Activated CD8-positive, alpha-beta memory T cell treated with anti-CD3 and anti-CD28 coated beads, Interleukin-2, amount 10 ng/mL, durations not matched to agents 7 days and 5 days (primary cell): ENCODE data around the gene DNMT1. TPM values are rescaled to one million over a fixed set of nuclear protein-coding genes. Genes with fewer than 3 reads are reported as not detected.
A peak's percentile ranks its signal among the peaks of the same experiment; 100 is the strongest.
"Not testable (repeated sequence)": the region's sequence is repeated elsewhere in the genome, so short reads cannot be mapped to it uniquely, and the experiment has no call there.

Experiments used
- ATAC-seq: fragments of 150-1000 bp; cut with Tn5 transposase; one replicate; pipeline ENCODE4 v1.10.0; 2021; ENCODE audit warnings: moderate library complexity
- CTCF ChIA-PET: fragments of 350-600 bp; sonication (Branson Sonifier 250); formaldehyde crosslinking; loops from one replicate; lab custom pipeline; 2021; ENCODE audit warnings: antibody characterized with exemption; lab: Charles Lee
- DNase-seq: peaks from one replicate; pipeline ENCODE4 v3.0.0-alpha.2; 2020
- H3K27ac Mint-ChIP-seq: one replicate; pipeline ENCODE4 v1.8.0; 2021; ENCODE audit warnings: mild to moderate bottlenecking, mixed read lengths
- H3K27me3 Mint-ChIP-seq: one replicate; pipeline ENCODE4 v1.8.0; 2021; ENCODE audit warnings: mixed read lengths
- H3K36me3 Mint-ChIP-seq: one replicate; pipeline ENCODE4 v1.8.0; 2021; ENCODE audit warnings: mild to moderate bottlenecking, mixed read lengths
- H3K4me1 Mint-ChIP-seq: one replicate; pipeline ENCODE4 v1.8.0; 2021; ENCODE audit warnings: mixed read lengths
- H3K4me3 Mint-ChIP-seq: one replicate; pipeline ENCODE4 v1.8.0; 2021; ENCODE audit warnings: mild to moderate bottlenecking, moderate library complexity, mixed read lengths
- H3K9me3 Mint-ChIP-seq: one replicate; pipeline ENCODE4 v1.8.0; 2022; ENCODE audit warnings: low read depth, mixed read lengths
- total RNA-seq, 2 experiments: library from RNA; stranded (reverse); gene quantifications; one replicate each; pipeline ENCODE4 v1.2.3, GENCODE V29; 2021

The DNMT1 gene
- total RNA-seq, result 100 to 1,000 TPM; 433 to 500 TPM

- Mint-ChIP-seq H3K27me3 (no peaks in the 10 kb centered on the region), H3K27ac (peak within 1 kb of the TSS; percentile 94), H3K36me3 (peaks cover 26% of the 10 kb centered on the region), H3K4me3 (peak within 1 kb of the TSS; percentile 92), H3K4me1 (peaks cover 51% of the 10 kb centered on the region), H3K9me3 (no peaks in the 10 kb centered on the region)
- DNase-seq (peak; percentile 99), ATAC-seq (peak; percentile 96)
- CTCF ChIA-PET, result interaction anchor here (0.6 to 2.5 kb wide), 10 partner anchors 19 to 227 kb away, joined by 3 to 19 read pairs (median 4); partner anchors contain the start of genes PDE4A and PPAN
These were observed at the start of gene DNMT1 for GRCh38 chr19:10194500-10195198. TSS of gene DNMT1 (minus strand) at chr19:10194953. CDS start at chr19:10194899, 54 bp downstream.

- H3K4me1 Mint-ChIP-seq, result peaks cover 5% of the 10 kb centered on the region
- no peak overlapping the region for H3K4me3 Mint-ChIP-seq
- no peaks in the 10 kb centered on the region for H3K36me3 Mint-ChIP-seq
- CTCF ChIA-PET, result no interaction called here
- no peak for ATAC-seq
- no peak overlapping the region for H3K27ac Mint-ChIP-seq
- DNase-seq, result no peak
- no peaks in the 10 kb centered on the region for H3K27me3 Mint-ChIP-seq
- no peaks in the 10 kb centered on the region for H3K9me3 Mint-ChIP-seq
These were observed 48.9 kb upstream of the DNMT1 start for GRCh38 chr19:10243606-10244005.

GRCh38 chr19:10241826-10242449, 47.2 kb upstream of the DNMT1 start:
- CTCF ChIA-PET, ATAC-seq, H3K4me1 Mint-ChIP-seq, DNase-seq, H3K4me3 Mint-ChIP-seq, H3K9me3 Mint-ChIP-seq, H3K27ac Mint-ChIP-seq, H3K27me3 Mint-ChIP-seq, H3K36me3 Mint-ChIP-seq: not testable (repeated sequence)

- H3K9me3 Mint-ChIP-seq, result no peaks in the 10 kb centered on the region
- no peaks in the 10 kb centered on the region for H3K36me3 Mint-ChIP-seq
- H3K27me3 Mint-ChIP-seq, result no peaks in the 10 kb centered on the region
- no peak overlapping the region for H3K4me3 Mint-ChIP-seq
- H3K4me1 Mint-ChIP-seq, result peaks cover 26% of the 10 kb centered on the region
- CTCF ChIA-PET, result interaction anchor here (1.0 to 3.0 kb wide), 2 partner anchors 9 to 11 kb away, joined by 4 to 22 read pairs; no protein-coding TSS in a partner anchor
- H3K27ac Mint-ChIP-seq, result no peak overlapping the region
- DNase-seq (no peak), ATAC-seq (no peak)
These were observed 43.5 kb upstream of the DNMT1 start for GRCh38 chr19:10238172-10238783.

- CTCF ChIA-PET, result interaction anchor here (4.0 kb wide), 1 partner anchor 13 kb away, joined by 53 read pairs; the partner anchor contains the start of gene MRPL4
- Mint-ChIP-seq H3K27me3 (no peaks in the 10 kb centered on the region), H3K36me3 (no peaks in the 10 kb centered on the region), H3K4me3 (no peak overlapping the region), H3K4me1 (peaks cover 26% of the 10 kb centered on the region), H3K9me3 (no peaks in the 10 kb centered on the region), H3K27ac (no peak overlapping the region)
- no peak for DNase-seq
- no peak for ATAC-seq
These were observed 42.9 kb upstream of the DNMT1 start for GRCh38 chr19:10237702-10238101.

- not testable (repeated sequence) for H3K36me3 Mint-ChIP-seq, H3K27me3 Mint-ChIP-seq, ATAC-seq, DNase-seq, H3K9me3 Mint-ChIP-seq
- H3K4me1 Mint-ChIP-seq, result peaks cover 34% of the 10 kb centered on the region
- peak overlapping the region; percentile 92 for H3K27ac Mint-ChIP-seq
- CTCF ChIA-PET, result interaction anchor here (1.0 to 4.0 kb wide), 6 partner anchors 8 to 139 kb away, joined by 3 to 53 read pairs (median 5); partner anchors contain the start of gene MRPL4
- H3K4me3 Mint-ChIP-seq, result peak overlapping the region; percentile 75
These were observed 40.7 kb upstream of the DNMT1 start for GRCh38 chr19:10235409-10235808.

GRCh38 chr19:10235003-10235402, 40.2 kb upstream of the DNMT1 start:
- CTCF ChIA-PET, result interaction anchor here (4.0 kb wide), 1 partner anchor 16 kb away, joined by 53 read pairs; the partner anchor contains the start of gene MRPL4
- peak overlapping the region; percentile 36 for H3K27ac Mint-ChIP-seq
- H3K4me3 Mint-ChIP-seq, result no peak overlapping the region
- no peaks in the 10 kb centered on the region for H3K36me3 Mint-ChIP-seq
- ATAC-seq (no peak), DNase-seq (no peak)
- H3K4me1 Mint-ChIP-seq, result peaks cover 34% of the 10 kb centered on the region
- no peaks in the 10 kb centered on the region for H3K9me3 Mint-ChIP-seq
- no peaks in the 10 kb centered on the region for H3K27me3 Mint-ChIP-seq

GRCh38 chr19:10233946-10234345, 39.2 kb upstream of the DNMT1 start:
- no peak for ATAC-seq
- H3K4me1 Mint-ChIP-seq, result peaks cover 38% of the 10 kb centered on the region
- H3K27ac Mint-ChIP-seq, result no peak overlapping the region
- H3K9me3 Mint-ChIP-seq, result no peaks in the 10 kb centered on the region
- no peaks in the 10 kb centered on the region for H3K27me3 Mint-ChIP-seq
- DNase-seq, result no peak
- H3K4me3 Mint-ChIP-seq, result no peak overlapping the region
- no peaks in the 10 kb centered on the region for H3K36me3 Mint-ChIP-seq
- CTCF ChIA-PET, result interaction anchor here (0.5 to 4.0 kb wide), 2 partner anchors 17 to 244 kb away, joined by 3 to 53 read pairs; partner anchors contain the start of gene MRPL4

GRCh38 chr19:10231612-10232228, 37.0 kb upstream of the DNMT1 start:
- no peaks in the 10 kb centered on the region for H3K36me3 Mint-ChIP-seq
- H3K27me3 Mint-ChIP-seq, result no peaks in the 10 kb centered on the region
- H3K27ac Mint-ChIP-seq, result peak overlapping the region; percentile 49

GRCh38 chr19:10230861-10231611, 36.3 kb upstream of the DNMT1 start, which contains the start of gene S1PR2:
TSS of gene S1PR2 (minus strand) at chr19:10231331. CDS start at chr19:10224905, 6,426 bp downstream.
- Mint-ChIP-seq H3K27me3 (no peaks in the 10 kb centered on the region), H3K9me3 (no peaks in the 10 kb centered on the region), H3K27ac (peak within 1 kb of the TSS; percentile 69), H3K4me1 (peaks cover 26% of the 10 kb centered on the region), H3K36me3 (no peaks in the 10 kb centered on the region), H3K4me3 (peak within 1 kb of the TSS; percentile 81)
- CTCF ChIA-PET, result interaction anchor here (5.9 kb wide), 1 partner anchor 20 kb away, joined by 55 read pairs; the partner anchor contains the start of gene MRPL4
- DNase-seq (peak; percentile 77), ATAC-seq (peak; percentile 69)

More at GRCh38 chr19:10231612-10232228, 37.0 kb upstream of the DNMT1 start:
- H3K4me1 Mint-ChIP-seq, result peaks cover 33% of the 10 kb centered on the region
- no peaks in the 10 kb centered on the region for H3K9me3 Mint-ChIP-seq
- no peak for ATAC-seq
- H3K4me3 Mint-ChIP-seq, result peak overlapping the region; percentile 81
- no peak for DNase-seq
- CTCF ChIA-PET, result interaction anchor here (5.9 kb wide), 1 partner anchor 19 kb away, joined by 55 read pairs; the partner anchor contains the start of gene MRPL4

GRCh38 chr19:10230173-10230860, 35.6 kb upstream of the DNMT1 start:
- H3K36me3 Mint-ChIP-seq, result no peaks in the 10 kb centered on the region
- H3K4me3 Mint-ChIP-seq, result peak overlapping the region; percentile 81
- CTCF ChIA-PET, result interaction anchor here (0.7 to 5.9 kb wide), 2 partner anchors 20 to 299 kb away, joined by 3 to 55 read pairs; partner anchors contain the start of gene MRPL4
- peaks cover 19% of the 10 kb centered on the region for H3K4me1 Mint-ChIP-seq
- H3K9me3 Mint-ChIP-seq, result no peaks in the 10 kb centered on the region
- peak; percentile 34 for ATAC-seq
- H3K27ac Mint-ChIP-seq, result peak overlapping the region; percentile 69
- peak; percentile 61 for DNase-seq
- no peaks in the 10 kb centered on the region for H3K27me3 Mint-ChIP-seq
